Stomach smooth muscle (tissue), 2 donors: ENCODE results near the gene RPUSD1.
A peak's percentile ranks its signal among the peaks of the same experiment; 100 is the strongest.

Source experiments
- H3K27ac ChIP-seq: one replicate; pipeline ENCODE4 v1.7.0; 2013; ENCODE audit warnings: mild to moderate bottlenecking, low read length, inconsistent platforms
- H3K27me3 ChIP-seq, 2 donors: one replicate each; pipeline ENCODE4 v1.7.0; 2013; ENCODE audit warnings: low read length in 2 of 2; ENCODE audit not compliant: insufficient read depth in 2 of 2, control insufficient read depth in 1 of 2
- H3K36me3 ChIP-seq, 2 donors: one replicate each; pipeline ENCODE4 v1.7.0; 2013; ENCODE audit warnings: low read length in 2 of 2; ENCODE audit not compliant: control insufficient read depth in 2 of 2, insufficient read depth in 2 of 2
- H3K4me1 ChIP-seq: one replicate; pipeline ENCODE4 v1.7.0; 2013; ENCODE audit warnings: low read length; ENCODE audit not compliant: control insufficient read depth, insufficient read depth
- H3K4me3 ChIP-seq, 2 donors: one replicate each; pipeline ENCODE4 v1.7.0; 2013; ENCODE audit warnings: low read length in 2 of 2
- H3K9ac ChIP-seq, 2 donors: one replicate each; pipeline ENCODE4 v1.7.0; 2013; ENCODE audit warnings: low read length in 2 of 2, mild to moderate bottlenecking in 1 of 2
- H3K9me3 ChIP-seq, 2 donors: one replicate each; pipeline ENCODE4 v1.7.0; 2013; ENCODE audit warnings: low read length in 2 of 2; ENCODE audit not compliant: control insufficient read depth in 2 of 2
- donor health status: healthy.
- donor health status: Pancreatic carcinoma.

Gene RPUSD1

GRCh38 chr16:789191-789850 lies 1.1 kb upstream of the RPUSD1 start:
- Histone ChIP-seq H3K4me3 (peak overlapping the region; percentile 66 to 82), H3K9ac (peak overlapping the region; percentile 42 to 53), H3K9me3 (no peaks in the 10 kb centered on the region), H3K36me3 (peaks cover 0 to 8% of the 10 kb centered on the region in 2 donors), H3K27me3 (no peaks in the 10 kb centered on the region), H3K27ac (no peak overlapping the region), H3K4me1 (peaks cover 18% of the 10 kb centered on the region)

GRCh38 chr16:788399-789126 lies 382 bp upstream of the RPUSD1 start, which contains the start of gene CHTF18:
Gene CHTF18 (plus strand): TSS chr16:788620. CDS start chr16:788685, 65 bp downstream.
- peak within 1 kb of the TSS; percentile 88 to 89 for H3K4me3 ChIP-seq
- H3K4me1 ChIP-seq, result peaks cover 24% of the 10 kb centered on the region
- peaks cover 0 to 8% of the 10 kb centered on the region in 2 donors for H3K36me3 ChIP-seq
- H3K27me3 ChIP-seq, result peaks cover 0 to under 1% of the 10 kb centered on the region in 2 donors
- H3K27ac ChIP-seq, result no peak within 1 kb of the TSS
- peak within 1 kb of the TSS; percentile 73 to 82 for H3K9ac ChIP-seq
- no peaks in the 10 kb centered on the region for H3K9me3 ChIP-seq

- Histone ChIP-seq H3K4me1 (peaks cover 27% of the 10 kb centered on the region), H3K27me3 (peaks cover 7 to 10% of the 10 kb centered on the region in 2 donors), H3K9ac (peak overlapping the region; percentile 73 to 82), H3K36me3 (peaks cover 0 to 8% of the 10 kb centered on the region in 2 donors), H3K9me3 (no peaks in the 10 kb centered on the region), H3K4me3 (peak overlapping the region; percentile 88 to 89), H3K27ac (no peak overlapping the region)
Measured at GRCh38 chr16:787321-787966, 737 bp downstream of the RPUSD1 start.

- Histone ChIP-seq H3K4me1 (peaks cover 27% of the 10 kb centered on the region), H3K9ac (no peak overlapping the region), H3K27ac (no peak overlapping the region), H3K27me3 (peaks cover 16 to 23% of the 10 kb centered on the region in 2 donors), H3K9me3 (no peaks in the 10 kb centered on the region), H3K4me3 (no peak overlapping the region), H3K36me3 (peaks cover 0 to 6% of the 10 kb centered on the region in 2 donors)
Measured at GRCh38 chr16:785563-786535, 2.3 kb downstream of the RPUSD1 start.

- peaks cover 0 to 6% of the 10 kb centered on the region in 2 donors for H3K36me3 ChIP-seq
- H3K9ac ChIP-seq, result no peak overlapping the region
- H3K4me3 ChIP-seq, result no peak overlapping the region
- H3K9me3 ChIP-seq, result no peaks in the 10 kb centered on the region
- H3K27me3 ChIP-seq, result peaks cover 22 to 34% of the 10 kb centered on the region in 2 donors
- peaks cover 27% of the 10 kb centered on the region for H3K4me1 ChIP-seq
- no peak overlapping the region for H3K27ac ChIP-seq
Measured at GRCh38 chr16:784431-784830, 3.8 kb downstream of the RPUSD1 start.

- peaks cover 0 to 6% of the 10 kb centered on the region in 2 donors for H3K36me3 ChIP-seq
- H3K4me3 ChIP-seq, result no peak overlapping the region
- H3K27ac ChIP-seq, result no peak overlapping the region
- H3K27me3 ChIP-seq, result peaks cover 26 to 35% of the 10 kb centered on the region in 2 donors
- H3K9me3 ChIP-seq, result no peaks in the 10 kb centered on the region
- H3K9ac ChIP-seq, result no peak overlapping the region
- peaks cover 20% of the 10 kb centered on the region for H3K4me1 ChIP-seq
Measured at GRCh38 chr16:783404-784161, 4.6 kb downstream of the RPUSD1 start.

GRCh38 chr16:782766-783403 lies 5.3 kb downstream of the RPUSD1 start:
- no peaks in the 10 kb centered on the region for H3K9me3 ChIP-seq
- H3K4me3 ChIP-seq, result no peak overlapping the region
- H3K27ac ChIP-seq, result no peak overlapping the region
- peaks cover 18% of the 10 kb centered on the region for H3K4me1 ChIP-seq
- peaks cover 0 to 6% of the 10 kb centered on the region in 2 donors for H3K36me3 ChIP-seq
- H3K9ac ChIP-seq, result no peak overlapping the region
- H3K27me3 ChIP-seq, result peaks cover 30 to 39% of the 10 kb centered on the region in 2 donors

GRCh38 chr16:782258-782657 lies 5.9 kb downstream of the RPUSD1 start:
- Histone ChIP-seq H3K4me3 (no peak overlapping the region), H3K9ac (no peak overlapping the region), H3K9me3 (no peaks in the 10 kb centered on the region), H3K27me3 (peaks cover 30 to 40% of the 10 kb centered on the region in 2 donors), H3K36me3 (peaks cover 0 to 6% of the 10 kb centered on the region in 2 donors), H3K27ac (no peak overlapping the region), H3K4me1 (peaks cover 12% of the 10 kb centered on the region)

- peaks cover 0 to 6% of the 10 kb centered on the region in 2 donors for H3K36me3 ChIP-seq
- no peaks in the 10 kb centered on the region for H3K9me3 ChIP-seq
- H3K4me1 ChIP-seq, result peaks cover 9% of the 10 kb centered on the region
- no peak overlapping the region for H3K27ac ChIP-seq
- H3K4me3 ChIP-seq, result no peak overlapping the region
- H3K9ac ChIP-seq, result no peak overlapping the region
- H3K27me3 ChIP-seq, result peaks cover 30 to 40% of the 10 kb centered on the region in 2 donors
Measured at GRCh38 chr16:781346-782010, 6.7 kb downstream of the RPUSD1 start.
